Heart left ventricle (tissue), 16 donors: Measurements from ENCODE around the gene AHCYL2. TPM values are rescaled to one million over a fixed set of nuclear protein-coding genes. Genes with fewer than 3 reads are reported as not detected.

Experiments used
- ATAC-seq, 4 donors: fragments of 200-7000 bp; cut with Tn5 transposase; one replicate each; pipeline ENCODE4 v1.9.1; 2020 to 2022; ENCODE audit warnings: moderate library complexity in 4 of 4, mild to moderate bottlenecking in 3 of 4, moderate number of reproducible peaks in 1 of 4
- DNase-seq, 5 donors: peaks; one replicate each; pipeline ENCODE4 v3.0.0-alpha.2; 2020
- H3K27ac ChIP-seq, 12 donors: fragments of 200-600 bp; sonication (generic) in 4 of 12; one replicate each; pipeline versions ENCODE4 v1.5.0 to v1.8.0; 2016 to 2022; ENCODE audit warnings: mild to moderate bottlenecking in 2 of 12
- H3K27me3 ChIP-seq, 9 donors: fragments of 200-600 bp; sonication (generic) in 2 of 9; one replicate each; pipeline versions ENCODE4 v1.5.1 to v1.8.0; 2016 to 2022; ENCODE audit warnings: mild to moderate bottlenecking in 3 of 9
- H3K36me3 ChIP-seq, 9 donors: fragments of 200-600 bp; sonication (generic) in 2 of 9; one replicate each; pipeline versions ENCODE4 v1.5.0 to v1.8.0; 2018 to 2022; ENCODE audit warnings: mild to moderate bottlenecking in 2 of 9
- H3K4me1 ChIP-seq, 12 donors: fragments of 200-600 bp; sonication (generic) in 4 of 12; one replicate each; pipeline versions ENCODE4 v1.5.0 to v1.8.0; 2016 to 2022; ENCODE audit warnings: mild to moderate bottlenecking in 3 of 12
- H3K4me3 ChIP-seq, 12 donors: fragments of 200-600 bp; sonication (generic) in 4 of 12; one replicate each; pipeline versions ENCODE4 v1.5.0 to v1.8.0; 2017 to 2022; ENCODE audit warnings: mild to moderate bottlenecking in 9 of 12, moderate library complexity in 4 of 12
- H3K9me3 ChIP-seq, 12 donors: fragments of 200-600 bp; sonication (generic) in 4 of 12; one replicate each; pipeline versions ENCODE4 v1.5.0 to v1.8.0; 2016 to 2022; ENCODE audit warnings: mild to moderate bottlenecking in 1 of 12
- POLR2A ChIP-seq, 2 donors: fragments of 450-650 bp; IDR thresholded peaks; one replicate each; pipeline ENCODE4 v1.6.1; 2017; ENCODE audit warnings: antibody characterized with exemption in 2 of 2, mild to moderate bottlenecking in 2 of 2, moderate library complexity in 2 of 2
- WGBS, 4 donors: extraction: QIAGEN DNeasy Blood & Tissue Kit in 2 of 4; methylation state at CpG; one replicate each; pipeline versions ENCODE4 v1.1.5 to v1.1.7; 2013 to 2018; 5-methylcytosine and 5-hydroxymethylcytosine counted together
- intact Hi-C, 10 donors: fragments of 100-400 bp; cut with DNase I; formaldehyde crosslinking; loops; one replicate each; pipeline versions ENCODE4 v1.11.1 to v1.14.2; 2022
- polyA plus RNA-seq, 2 donors: library from polyadenylated mRNA; stranded (reverse); fragments of 200-250 nt; gene quantifications; one replicate each; pipeline ENCODE4 v1.2.3, GENCODE V29; 2013
- total RNA-seq, 9 donors: library from RNA; depleted of rRNA in 2 of 9; stranded (reverse); fragments of >200 nt in 2 of 9; fragmentation: NEBNext Ultra II Directional in 3 of 9; extraction: Animal tissue kit (Norgen Biotek cat#: 25700) in 3 of 9; gene quantifications; one replicate each; pipeline versions ENCODE4 v1.1.0 to v1.2.4, GENCODE V29; 2016 to 2023
- TF ChIP-seq, protein P1 (sequence below), 12 donors: fragments of 200-600 bp; sonication (generic) in 4 of 12; IDR thresholded peaks; one replicate each; pipeline versions ENCODE4 v1.5.0 to v1.8.0; 2018 to 2022; ENCODE audit warnings: antibody characterized with exemption in 12 of 12, mild to moderate bottlenecking in 5 of 12
- donor health status: ischemic (EF 13 %, LVEDD 7.1; RV severe dilation, severe dysfunction).
- donor health status: healthy with polysubstance abuse.
- donor health status: DM: no; HTN: yes; CAD: no.
- donor health status: DM: no; HTN: no; CAD: no.
- donor health status: ischemic (EF 25% LVEDD 6.9; RV normal size, moderate dysfunction).
- donor health status: ischemic (EF 25% LVEDD 5.7; RV mildly dilated, moderate dysfunction).
- donor health status: healthy.
- donor health status: DM: yes; HTN: yes; CAD: no.
- donor health status: ischemic (EF 35%, LVEDD 5.7; RV mildly dilated, moderate dysfunction).
- donor health status: nonischemic (EF 11% LVEDD 7.7; RV severe dilation, severe dysfunction).
- donor health status: DM: yes; HTN: yes; CAD: no.
- donor health status: PGD.
- donor health status: ischemic (EF 29% LVEDD 5.4; RV normal size, mild dysfunction).
- donor health status: nonischemic (EF 23%, LVEDD 6.1; RV moderate dilation, normal function).

The AHCYL2 gene
- total and polyA plus RNA-seq, 11 donors, result 1.3 to 7.6 (median 6.2) TPM

DNA sequence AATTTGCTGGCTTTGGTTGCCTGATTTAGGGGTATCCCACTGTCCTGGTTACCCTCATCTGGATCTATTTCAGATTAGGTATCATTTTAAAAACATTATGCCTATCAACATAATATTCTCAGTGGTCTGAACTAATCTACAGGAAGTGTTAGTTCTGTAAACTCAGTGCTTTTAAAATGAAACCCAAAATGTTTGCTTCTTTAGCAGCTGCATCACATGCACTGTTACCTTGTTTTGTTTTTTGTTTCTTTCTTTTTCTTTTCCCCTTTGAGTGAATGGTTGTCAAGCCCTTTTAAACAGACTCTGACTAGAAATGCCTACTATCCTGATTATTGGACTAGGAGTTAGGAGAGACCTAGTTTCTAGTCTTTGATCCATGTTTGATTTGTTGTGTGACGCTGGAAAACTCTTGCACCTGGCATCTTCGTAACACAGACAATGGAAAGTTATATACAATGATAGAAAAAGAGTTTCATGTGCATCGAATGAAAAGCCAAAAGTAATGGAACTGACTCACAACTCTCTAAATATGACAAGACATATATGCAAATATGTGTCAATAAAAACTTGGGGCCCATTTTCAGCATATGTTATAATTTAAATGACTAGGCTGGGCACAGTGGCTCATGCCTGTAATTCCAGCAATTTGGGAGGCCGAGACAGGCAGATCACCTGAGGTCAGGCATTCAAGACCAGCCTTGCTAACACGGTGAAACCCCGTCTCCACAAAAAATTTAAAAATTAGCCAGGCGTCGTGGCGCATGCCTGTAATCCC is 157.1 kb downstream of the AHCYL2 start:
- WGBS, 4 donors, result 95 to 98% (median 96%) methylated on average over 9 of the region's 9 CpGs
- Histone ChIP-seq H3K27me3 (no peaks in the 10 kb centered on the region), H3K4me3 (no peak overlapping the region), H3K4me1 (peaks cover 0 to 6% (median 0%) of the 10 kb centered on the region in 12 donors), H3K36me3 (peaks cover 0 to 18% (median 0%) of the 10 kb centered on the region in 9 donors), H3K9me3 (no peaks in the 10 kb centered on the region), H3K27ac (no peak overlapping the region)
- no peak for DNase-seq
- TF ChIP-seq, protein P1, sequence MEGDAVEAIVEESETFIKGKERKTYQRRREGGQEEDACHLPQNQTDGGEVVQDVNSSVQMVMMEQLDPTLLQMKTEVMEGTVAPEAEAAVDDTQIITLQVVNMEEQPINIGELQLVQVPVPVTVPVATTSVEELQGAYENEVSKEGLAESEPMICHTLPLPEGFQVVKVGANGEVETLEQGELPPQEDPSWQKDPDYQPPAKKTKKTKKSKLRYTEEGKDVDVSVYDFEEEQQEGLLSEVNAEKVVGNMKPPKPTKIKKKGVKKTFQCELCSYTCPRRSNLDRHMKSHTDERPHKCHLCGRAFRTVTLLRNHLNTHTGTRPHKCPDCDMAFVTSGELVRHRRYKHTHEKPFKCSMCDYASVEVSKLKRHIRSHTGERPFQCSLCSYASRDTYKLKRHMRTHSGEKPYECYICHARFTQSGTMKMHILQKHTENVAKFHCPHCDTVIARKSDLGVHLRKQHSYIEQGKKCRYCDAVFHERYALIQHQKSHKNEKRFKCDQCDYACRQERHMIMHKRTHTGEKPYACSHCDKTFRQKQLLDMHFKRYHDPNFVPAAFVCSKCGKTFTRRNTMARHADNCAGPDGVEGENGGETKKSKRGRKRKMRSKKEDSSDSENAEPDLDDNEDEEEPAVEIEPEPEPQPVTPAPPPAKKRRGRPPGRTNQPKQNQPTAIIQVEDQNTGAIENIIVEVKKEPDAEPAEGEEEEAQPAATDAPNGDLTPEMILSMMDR (IDR thresholded peaks at IDR 0.05), result no peak
- no peak for ATAC-seq
- intact Hi-C loops, result no loop called here

DNA sequence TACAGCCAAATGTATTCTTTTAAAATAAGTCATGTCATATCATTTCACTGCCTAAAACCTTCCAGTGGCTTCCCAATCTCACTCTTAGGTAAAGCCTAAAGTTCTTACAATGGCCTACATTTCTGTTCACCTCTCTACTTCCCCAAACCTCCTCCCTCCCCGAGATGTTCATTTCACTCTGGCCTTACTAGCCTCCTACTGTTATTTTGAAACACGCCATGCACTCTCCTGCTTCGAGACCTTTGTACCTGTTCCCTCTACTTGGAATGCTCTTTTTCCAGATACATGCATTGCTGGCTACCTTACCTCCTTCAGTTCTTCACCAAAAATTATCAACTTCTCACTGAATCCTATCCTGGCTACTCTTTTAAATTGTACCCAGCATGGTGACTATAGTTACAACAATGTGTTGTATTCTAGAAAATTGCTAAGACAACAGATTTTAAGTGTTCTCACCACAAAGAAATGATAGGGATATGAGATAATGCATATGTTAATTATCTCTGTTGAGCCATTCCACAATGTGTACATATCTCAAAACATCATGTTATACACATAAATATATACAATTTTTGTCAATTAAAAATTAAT is 158.8 kb downstream of the AHCYL2 start:
- 61 to 65% (median 63%) methylated on average over 3 of the region's 3 CpGs for WGBS, 4 donors
- no peak for TF ChIP-seq POLR2A (IDR thresholded peaks at IDR 0.05)
- TF ChIP-seq, protein P1 (IDR thresholded peaks at IDR 0.05), result no peak
- Histone ChIP-seq H3K9me3 (no peaks in the 10 kb centered on the region), H3K4me3 (no peak overlapping the region), H3K27me3 (no peaks in the 10 kb centered on the region), H3K36me3 (peaks cover 0 to 18% (median 0%) of the 10 kb centered on the region in 9 donors), H3K4me1 (no peaks in the 10 kb centered on the region), H3K27ac (no peak overlapping the region)
- intact Hi-C loops, result no loop called here
- DNase-seq (no peak), ATAC-seq (no peak)

DNA sequence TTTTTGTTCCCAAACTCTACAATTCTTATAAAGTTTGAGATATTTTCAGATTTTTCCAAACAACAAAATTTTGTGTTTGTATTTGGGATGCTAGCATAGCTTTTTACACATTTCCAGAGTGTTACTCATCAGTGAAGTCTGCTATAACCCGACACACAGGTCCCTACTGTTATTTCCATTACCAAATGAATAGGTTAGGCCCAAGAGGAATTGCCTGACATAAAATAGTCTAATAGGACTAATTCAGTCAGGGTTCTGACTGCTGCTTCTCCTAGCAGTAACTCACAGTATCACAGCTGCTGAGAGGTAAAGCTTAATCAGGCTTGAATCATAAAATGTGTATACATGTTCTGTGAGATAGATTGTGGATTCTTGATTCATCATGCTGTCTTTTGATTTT is 160.3 kb downstream of the AHCYL2 start:
- DNase-seq, result no peak
- no peak overlapping the region for H3K27ac ChIP-seq
- intact Hi-C loops, result no loop called here
- no peaks in the 10 kb centered on the region for H3K27me3 ChIP-seq
- no peak overlapping the region for H3K4me3 ChIP-seq
- no peaks in the 10 kb centered on the region for H3K9me3 ChIP-seq
- H3K4me1 ChIP-seq, result peaks cover 0 to 8% (median 0%) of the 10 kb centered on the region in 12 donors
- ATAC-seq, result no peak
- 95 to 98% (median 96%) methylated on average over 1 of the region's 1 CpG for WGBS, 4 donors
- H3K36me3 ChIP-seq, result peaks cover 0 to 20% (median 9%) of the 10 kb centered on the region in 9 donors
- no peak for TF ChIP-seq POLR2A (IDR thresholded peaks at IDR 0.05)
- TF ChIP-seq, protein P1 (IDR thresholded peaks at IDR 0.05), result no peak

DNA sequence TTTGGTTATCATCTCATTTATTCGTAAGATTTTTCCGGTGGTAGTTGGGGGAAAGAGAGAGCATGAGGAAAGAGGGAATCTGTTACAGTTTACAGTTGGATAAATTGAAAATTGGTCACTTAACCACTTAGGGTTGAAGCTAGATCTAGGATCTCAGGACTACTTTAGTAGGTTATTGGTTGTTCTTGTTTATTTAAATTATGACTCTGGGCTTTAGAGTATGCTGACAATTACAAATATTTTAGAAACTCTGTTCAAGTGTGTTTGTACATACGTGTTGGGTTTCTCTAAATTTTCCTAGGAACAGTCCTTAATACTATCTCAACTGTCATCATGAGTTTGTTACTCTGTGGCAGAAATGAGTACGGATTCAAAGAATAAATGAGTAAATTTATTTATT is 160.8 kb downstream of the AHCYL2 start:
- H3K27me3 ChIP-seq, result no peaks in the 10 kb centered on the region
- no peak for TF ChIP-seq POLR2A (IDR thresholded peaks at IDR 0.05)
- TF ChIP-seq, protein P1 (IDR thresholded peaks at IDR 0.05), result no peak
- ATAC-seq, result no peak
- intact Hi-C loops, result no loop called here
- DNase-seq, result no peak
- H3K27ac ChIP-seq, result no peak overlapping the region
- WGBS, 4 donors, result 94 to 97% (median 96%) methylated on average over 4 of the region's 4 CpGs
- H3K4me1 ChIP-seq, result peaks cover 0 to 8% (median 0%) of the 10 kb centered on the region in 12 donors
- no peaks in the 10 kb centered on the region for H3K9me3 ChIP-seq
- no peak overlapping the region for H3K4me3 ChIP-seq
- peaks cover 0 to 21% (median 14%) of the 10 kb centered on the region in 9 donors for H3K36me3 ChIP-seq
